Fibroblast of the aortic adventitia (primary cell): Measurements from ENCODE around the gene ABHD18. TPM values are rescaled to one million over a fixed set of nuclear protein-coding genes. Genes with fewer than 3 reads are reported as not detected.
"Not testable (repeated sequence)": the region's sequence is repeated elsewhere in the genome, so short reads cannot be mapped to it uniquely, and the experiment has no call there.

Source experiments
- DNase-seq: peaks from one replicate; pipeline ENCODE4 v3.0.0-alpha.2; 2010; ENCODE audit warnings: low read depth
- H3K4me3 ChIP-seq: 2 replicates; pipeline ENCODE4 v1.5.1; 2011; ENCODE audit warnings: low read depth, mild to moderate bottlenecking, control low read depth, low read length, moderate library complexity
- CTCF ChIP-seq: IDR thresholded peaks from 2 replicates; pipeline ENCODE4 v1.5.1; 2011; ENCODE audit warnings: mild to moderate bottlenecking, low read length, control low read depth, inconsistent platforms; ENCODE audit not compliant: insufficient read depth
- total RNA-seq: library from RNA; depleted of rRNA; stranded (reverse); fragments of >200 nt; gene quantifications from 2 replicates; pipeline ENCODE4 v1.2.3, GENCODE V29; 2012; ENCODE audit warnings: low replicate concordance

The ABHD18 gene
- total RNA-seq = 2.9 and 6.0 TPM in 2 replicates

- H3K4me3 ChIP-seq = peak within 1 kb of the TSS; percentile 98
- DNase-seq = peak; percentile 99
- TF ChIP-seq CTCF = peak; percentile 54
Observed at GRCh38 chr4:127965062-127965802, at the start of gene ABHD18, which contains the start of gene MFSD8. Gene ABHD18, plus strand, starts transcription at chr4:127965406. Its CDS starts 17,550 bp downstream, at chr4:127982956. Gene MFSD8, minus strand, starts transcription at chr4:127965173. Its CDS starts 40 bp downstream, at chr4:127965133.

- H3K4me3 ChIP-seq = no peak overlapping the region
- TF ChIP-seq CTCF = no peak
- DNase-seq = no peak
Observed at GRCh38 chr4:127916512-127916911, 48.7 kb upstream of the ABHD18 start.

GRCh38 chr4:127917151-127917550 lies 48.1 kb upstream of the ABHD18 start:
- H3K4me3 ChIP-seq = no peak overlapping the region
- TF ChIP-seq CTCF = no peak
- DNase-seq = no peak

- no peak for TF ChIP-seq CTCF
- no peak overlapping the region for H3K4me3 ChIP-seq
- peak; percentile 53 for DNase-seq
Observed at GRCh38 chr4:127920521-127920920, 44.7 kb upstream of the ABHD18 start.

GRCh38 chr4:127922226-127922625 lies 43.0 kb upstream of the ABHD18 start:
- DNase-seq = peak; percentile 22
- TF ChIP-seq CTCF = no peak
- no peak overlapping the region for H3K4me3 ChIP-seq

- H3K4me3 ChIP-seq, DNase-seq: not testable (repeated sequence)
Observed at GRCh38 chr4:127925720-127926119, 39.5 kb upstream of the ABHD18 start.

- no peak overlapping the region for H3K4me3 ChIP-seq
- no peak for DNase-seq
- no peak for TF ChIP-seq CTCF
Observed at GRCh38 chr4:127930175-127930574, 35.0 kb upstream of the ABHD18 start.

GRCh38 chr4:127931836-127932235 lies 33.4 kb upstream of the ABHD18 start:
- not testable (repeated sequence) for H3K4me3 ChIP-seq, DNase-seq
